GM12892 (cell line): ENCODE measurements around the gene MFSD11.
"Not testable (repeated sequence)": the region's sequence is repeated elsewhere in the genome, so short reads cannot be mapped to it uniquely, and the experiment has no call there.

ENCODE experiments used
- POLR2A ChIP-seq: IDR thresholded peaks from 2 replicates; pipeline ENCODE4 v1.6.1; 2011; ENCODE audit warnings: low read depth, low read length, control low read depth
- POLR2AphosphoS5 ChIP-seq: IDR thresholded peaks from 2 replicates; pipeline ENCODE4 v1.6.1; 2011; ENCODE audit warnings: low read depth, low read length, control low read depth
- TAF1 ChIP-seq: IDR thresholded peaks from 2 replicates; pipeline ENCODE4 v1.6.1; 2011; ENCODE audit warnings: low read depth, mild to moderate bottlenecking, control low read depth, low read length, borderline replicate concordance

DNA sequence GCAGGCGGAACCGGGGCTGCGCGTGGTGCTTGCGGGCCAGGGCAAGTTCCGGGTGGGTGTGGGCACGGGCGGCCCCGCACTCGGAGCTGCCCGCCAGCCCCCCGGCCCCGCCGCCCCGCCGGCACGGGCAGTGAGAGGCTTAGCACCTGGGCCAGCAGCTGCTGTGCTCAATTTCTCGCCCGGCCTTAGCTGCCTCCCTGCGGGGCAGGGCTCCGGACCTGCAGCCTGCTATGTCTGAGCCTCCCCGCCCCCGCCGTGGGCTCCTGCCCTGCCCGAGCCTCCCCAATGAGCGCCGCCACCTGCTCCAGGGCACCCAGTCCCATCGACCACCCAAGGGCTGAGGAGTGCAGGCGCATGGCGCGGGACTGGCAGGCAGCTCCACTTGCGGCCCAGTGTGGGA is 68.2 kb downstream of the MFSD11 start:
- not testable (repeated sequence) for TF ChIP-seq POLR2A, TAF1, POLR2AphosphoS5
